Gastroesophageal sphincter (tissue), 3 donors: Measurements from ENCODE around the gene TREML4.

Experiments used
- EP300 ChIP-seq: sonication (generic); formaldehyde crosslinking; IDR thresholded peaks from one replicate; pipeline ENCODE4 v1.6.1; 2017; ENCODE audit warnings: antibody characterized with exemption, mild to moderate bottlenecking
- POLR2AphosphoS5 ChIP-seq: sonication (generic); formaldehyde crosslinking; IDR thresholded peaks from one replicate; pipeline ENCODE4 v1.6.1; 2017; ENCODE audit warnings: antibody characterized with exemption
- TF ChIP-seq, protein P1 (sequence below), 4 experiments: fragments of 200-600 bp in 2 of 4; fragments of 450-650 bp in 2 of 4; sonication (generic) in 1 of 4; IDR thresholded peaks; one replicate each; pipeline ENCODE4 v1.5.1; 2017 to 2019; ENCODE audit warnings: antibody characterized with exemption in 4 of 4, mild to moderate bottlenecking in 2 of 4, moderate library complexity in 2 of 4

DNA sequence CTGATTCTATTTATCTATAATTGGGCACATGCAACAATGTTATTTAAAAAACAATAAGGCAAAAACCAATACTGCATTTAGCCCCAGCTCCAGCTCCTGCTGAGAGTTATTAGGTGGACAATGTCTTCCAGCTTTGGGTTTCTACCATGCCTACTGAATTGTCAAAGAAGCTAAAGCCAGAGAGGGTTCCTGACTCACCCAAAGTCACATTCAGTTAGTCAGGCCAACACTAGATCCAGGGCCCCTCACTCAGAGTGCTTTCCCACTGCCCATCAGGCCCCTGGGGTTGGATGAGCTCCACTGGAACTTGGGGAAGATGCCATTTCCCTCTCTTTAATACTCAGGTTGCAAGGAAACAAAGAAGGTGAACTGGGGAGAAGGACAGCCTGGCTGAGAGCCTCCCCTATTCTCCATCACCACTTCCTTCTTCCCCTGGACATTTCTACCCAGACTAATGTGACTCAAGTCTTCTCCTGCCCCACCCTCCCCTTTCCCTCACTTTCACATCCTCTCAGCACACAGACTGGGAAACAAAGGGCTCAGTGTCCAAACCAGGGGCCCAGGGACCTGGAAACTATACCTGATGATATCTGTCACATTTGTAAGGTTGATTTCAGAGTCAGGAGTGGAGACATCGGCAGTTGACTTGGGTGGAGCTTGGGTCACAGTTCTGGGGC, 52.4 kb downstream of the TREML4 start:
- TF ChIP-seq, protein P1, sequence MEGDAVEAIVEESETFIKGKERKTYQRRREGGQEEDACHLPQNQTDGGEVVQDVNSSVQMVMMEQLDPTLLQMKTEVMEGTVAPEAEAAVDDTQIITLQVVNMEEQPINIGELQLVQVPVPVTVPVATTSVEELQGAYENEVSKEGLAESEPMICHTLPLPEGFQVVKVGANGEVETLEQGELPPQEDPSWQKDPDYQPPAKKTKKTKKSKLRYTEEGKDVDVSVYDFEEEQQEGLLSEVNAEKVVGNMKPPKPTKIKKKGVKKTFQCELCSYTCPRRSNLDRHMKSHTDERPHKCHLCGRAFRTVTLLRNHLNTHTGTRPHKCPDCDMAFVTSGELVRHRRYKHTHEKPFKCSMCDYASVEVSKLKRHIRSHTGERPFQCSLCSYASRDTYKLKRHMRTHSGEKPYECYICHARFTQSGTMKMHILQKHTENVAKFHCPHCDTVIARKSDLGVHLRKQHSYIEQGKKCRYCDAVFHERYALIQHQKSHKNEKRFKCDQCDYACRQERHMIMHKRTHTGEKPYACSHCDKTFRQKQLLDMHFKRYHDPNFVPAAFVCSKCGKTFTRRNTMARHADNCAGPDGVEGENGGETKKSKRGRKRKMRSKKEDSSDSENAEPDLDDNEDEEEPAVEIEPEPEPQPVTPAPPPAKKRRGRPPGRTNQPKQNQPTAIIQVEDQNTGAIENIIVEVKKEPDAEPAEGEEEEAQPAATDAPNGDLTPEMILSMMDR (IDR thresholded peaks at IDR 0.05) = no peak
- TF ChIP-seq EP300 (no peak), POLR2AphosphoS5 (no peak)
